CD14-positive monocyte (primary cell): ENCODE data around the gene AK9. TPM values are rescaled to one million over a fixed set of nuclear protein-coding genes. Genes with fewer than 3 reads are reported as not detected.
A peak's percentile ranks its signal among the peaks of the same experiment; 100 is the strongest.

ENCODE experiments used
- DNase-seq, 3 donors: peaks; one replicate each; pipeline ENCODE4 v3.0.0-alpha.2; 2011 to 2022
- H2AFZ ChIP-seq: 2 replicates; pipeline ENCODE4 v1.6.0; 2012; ENCODE audit warnings: mild to moderate bottlenecking, low read depth, low read length, inconsistent platforms; ENCODE audit not compliant: insufficient read depth, poor library complexity, severe bottlenecking
- H3K27ac ChIP-seq, 2 donors: 1 replicate in 1 of 2; 2 replicates in 1 of 2; pipeline ENCODE4 v1.5.1; 2012 to 2013; ENCODE audit warnings: low read length in 2 of 2, control low read depth in 1 of 2, inconsistent platforms in 1 of 2, low read depth in 1 of 2, mild to moderate bottlenecking in 1 of 2
- H3K27me3 ChIP-seq, 2 donors: one replicate each; pipeline versions ENCODE4 v1.6.0 to v1.6.1; 2011 to 2013; ENCODE audit warnings: low read length in 2 of 2; ENCODE audit not compliant: control insufficient read depth in 2 of 2, insufficient read depth in 2 of 2
- H3K36me3 ChIP-seq, 2 donors: replicated peaks in 1 of 2; 1 replicate in 1 of 2; 2 replicates in 1 of 2; pipeline versions ENCODE4 v1.5.1 to v1.6.1; 2012 to 2013; ENCODE audit warnings: low read length in 2 of 2, control low read depth in 1 of 2, inconsistent platforms in 1 of 2, mild to moderate bottlenecking in 1 of 2; ENCODE audit not compliant: insufficient read depth in 2 of 2, control insufficient read depth in 1 of 2
- H3K4me1 ChIP-seq, 2 donors: 1 replicate in 1 of 2; 2 replicates in 1 of 2; pipeline versions ENCODE4 v1.5.1 to v1.6.1; 2012 to 2013; ENCODE audit warnings: low read length in 2 of 2, control low read depth in 1 of 2, inconsistent platforms in 1 of 2, mild to moderate bottlenecking in 1 of 2, moderate library complexity in 1 of 2; ENCODE audit not compliant: insufficient read depth in 2 of 2, control insufficient read depth in 1 of 2
- H3K4me2 ChIP-seq: replicated peaks from 2 replicates; pipeline ENCODE3; 2012; ENCODE audit warnings: low read length, moderate library complexity, mild to moderate bottlenecking; ENCODE audit not compliant: poor library complexity, severe bottlenecking; ENCODE audit errors: extremely low read depth
- H3K4me3 ChIP-seq, 3 experiments: fragments of 200-600 bp in 1 of 3; sonication (generic) in 1 of 3; replicated peaks in 1 of 3; 1 replicate in 2 of 3; 2 replicates in 1 of 3; pipeline ENCODE4 v1.5.1; 2011 to 2013; ENCODE audit warnings: low read length in 3 of 3, mild to moderate bottlenecking in 3 of 3, control low read depth in 2 of 3, low read depth in 2 of 3, inconsistent platforms in 1 of 3, moderate library complexity in 1 of 3
- H3K79me2 ChIP-seq: 2 replicates; pipeline ENCODE4 v1.6.0; 2012; ENCODE audit warnings: mild to moderate bottlenecking, control low read depth, inconsistent platforms, low read length, moderate library complexity; ENCODE audit not compliant: insufficient read depth
- H3K9ac ChIP-seq: 2 replicates; pipeline ENCODE4 v1.6.0; 2017; ENCODE audit warnings: low read length, mild to moderate bottlenecking; ENCODE audit not compliant: insufficient read depth, poor library complexity, severe bottlenecking
- H3K9me3 ChIP-seq, 2 donors: replicated peaks in 1 of 2; 1 replicate in 1 of 2; 2 replicates in 1 of 2; pipeline versions ENCODE4 v1.5.1 to v1.6.1; 2012 to 2013; ENCODE audit warnings: low read length in 2 of 2, control low read depth in 1 of 2; ENCODE audit not compliant: control insufficient read depth in 1 of 2, insufficient read depth in 1 of 2
- H4K20me1 ChIP-seq: 2 replicates; pipeline ENCODE4 v1.6.0; 2012; ENCODE audit warnings: mild to moderate bottlenecking, low read length, control low read depth, moderate library complexity; ENCODE audit not compliant: insufficient read depth
- H3K27ac Mint-ChIP-seq, 7 donors: one replicate each; pipeline ENCODE4 v1.8.0; 2020; ENCODE audit warnings: mild to moderate bottlenecking in 7 of 7, mixed read lengths in 7 of 7, moderate library complexity in 6 of 7, inconsistent platforms in 2 of 7
- H3K27me3 Mint-ChIP-seq, 3 donors: one replicate each; pipeline ENCODE4 v1.8.0; 2021 to 2022; ENCODE audit warnings: low read depth in 3 of 3, mild to moderate bottlenecking in 3 of 3, mixed read lengths in 3 of 3, moderate library complexity in 3 of 3, inconsistent platforms in 1 of 3
- H3K36me3 Mint-ChIP-seq, 2 donors: one replicate each; pipeline ENCODE4 v1.8.0; 2020; ENCODE audit warnings: mixed read lengths in 2 of 2, inconsistent platforms in 1 of 2, mild to moderate bottlenecking in 1 of 2
- H3K4me1 Mint-ChIP-seq: one replicate; pipeline ENCODE4 v1.8.0; 2020; ENCODE audit warnings: mild to moderate bottlenecking, mixed read lengths
- H3K4me3 Mint-ChIP-seq, 2 donors: one replicate each; pipeline ENCODE4 v1.8.0; 2020; ENCODE audit warnings: mild to moderate bottlenecking in 2 of 2, mixed read lengths in 2 of 2, moderate library complexity in 1 of 2
- H3K9me3 Mint-ChIP-seq, 7 donors: one replicate each; pipeline ENCODE4 v1.8.0; 2020 to 2022; ENCODE audit warnings: mixed read lengths in 7 of 7, mild to moderate bottlenecking in 6 of 7, moderate library complexity in 6 of 7, inconsistent platforms in 2 of 7
- WGBS: methylation state at CpG from one replicate; pipeline ENCODE4 v1.1.5; 2013; ENCODE audit warnings: missing lambda C conversion rate; ENCODE audit not compliant: insufficient coverage; 5-methylcytosine and 5-hydroxymethylcytosine counted together
- intact Hi-C, 2 donors: fragments of 100-400 bp; cut with micrococcal nuclease; formaldehyde crosslinking; loops; one replicate each; pipeline versions ENCODE4 v1.15.0 to v1.15.1; 2023
- polyA plus RNA-seq, 3 donors: library from polyadenylated mRNA; depleted of rRNA in 1 of 3; unstranded in 2 of 3; stranded (reverse) in 1 of 3; fragments of 300-500 nt in 2 of 3; fragments of >200 nt in 1 of 3; fragmentation: Illumina TruSeq in 2 of 3; gene quantifications; 1 replicate in 2 of 3; 2 replicates in 1 of 3; pipeline ENCODE4 v1.2.3, GENCODE V29; 2012 to 2021
- TF ChIP-seq, protein P1 (sequence below): fragments of 200-600 bp; IDR thresholded peaks from one replicate; pipeline ENCODE4 v1.8.0; 2022; ENCODE audit warnings: antibody characterized with exemption, mild to moderate bottlenecking

Gene AK9
- polyA plus RNA-seq, 3 donors: 2.6 to 3.1 (median 2.8) TPM

DNA sequence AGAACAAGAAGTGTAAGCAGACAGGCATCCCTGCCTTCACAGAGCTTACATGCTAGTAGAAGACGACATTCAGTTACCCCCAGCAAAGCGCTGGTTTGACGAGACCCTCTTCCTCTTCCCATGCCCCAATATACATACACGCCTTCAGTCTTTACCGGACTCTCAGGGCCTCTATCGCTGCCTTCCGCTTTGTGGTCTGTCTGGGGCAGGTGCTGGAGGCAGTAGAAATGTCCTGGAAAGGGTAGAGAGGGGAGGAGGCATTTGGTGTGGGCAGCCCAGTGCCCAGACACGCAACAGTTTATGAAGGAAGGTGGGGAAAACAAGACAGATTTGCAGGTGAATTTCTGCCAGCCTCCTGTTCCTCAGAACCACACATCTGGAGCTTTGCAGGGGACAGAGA, 244.5 kb downstream of the AK9 start:
- no peak overlapping the region for H3K9ac ChIP-seq

DNA sequence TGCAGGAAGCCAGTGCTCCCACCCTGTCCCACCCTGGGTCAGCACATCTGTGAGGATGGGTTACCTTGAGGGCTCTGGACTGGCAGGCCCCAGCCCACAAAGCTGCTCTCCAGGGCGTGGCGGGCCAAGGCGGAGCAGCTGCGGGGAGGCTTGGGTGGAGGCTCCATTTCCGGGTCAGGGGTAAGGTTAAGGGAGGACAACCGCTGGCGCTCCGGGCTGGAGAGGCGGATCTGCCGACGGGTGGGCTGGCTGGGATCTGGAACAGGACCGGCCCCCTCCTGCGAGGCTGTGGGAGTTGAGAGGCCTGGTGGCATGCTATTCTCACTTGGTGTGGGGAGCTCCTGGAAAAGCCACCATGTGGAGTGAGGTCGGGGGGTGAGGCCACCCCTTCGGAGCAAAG, 244.9 kb downstream of the AK9 start:
- no peak overlapping the region for H3K4me3 Mint-ChIP-seq
- DNase-seq: no peak
- WGBS: 90% methylated on average over 9 of the region's 15 CpGs

More for the DNA sequence above, 244.5 kb downstream of the AK9 start:
- H3K27me3 Mint-ChIP-seq: peaks cover 0 to 2% (median 1%) of the 10 kb centered on the region in 3 donors
- DNase-seq: no peak
- peak overlapping the region in 1 of 2 donors; percentile 48 for H3K27ac ChIP-seq
- no peak overlapping the region for H3K4me3 Mint-ChIP-seq
- peaks cover 56 to 86% of the 10 kb centered on the region in 2 donors for H3K36me3 Mint-ChIP-seq
- H3K27ac Mint-ChIP-seq: peak overlapping the region in 5 of 7 donors; percentile 18 to 63 (median 20)
- H3K36me3 ChIP-seq: peaks cover 65 to 89% of the 10 kb centered on the region in 2 donors
- H3K9me3 ChIP-seq: no peaks in the 10 kb centered on the region
- TF ChIP-seq, protein P1, sequence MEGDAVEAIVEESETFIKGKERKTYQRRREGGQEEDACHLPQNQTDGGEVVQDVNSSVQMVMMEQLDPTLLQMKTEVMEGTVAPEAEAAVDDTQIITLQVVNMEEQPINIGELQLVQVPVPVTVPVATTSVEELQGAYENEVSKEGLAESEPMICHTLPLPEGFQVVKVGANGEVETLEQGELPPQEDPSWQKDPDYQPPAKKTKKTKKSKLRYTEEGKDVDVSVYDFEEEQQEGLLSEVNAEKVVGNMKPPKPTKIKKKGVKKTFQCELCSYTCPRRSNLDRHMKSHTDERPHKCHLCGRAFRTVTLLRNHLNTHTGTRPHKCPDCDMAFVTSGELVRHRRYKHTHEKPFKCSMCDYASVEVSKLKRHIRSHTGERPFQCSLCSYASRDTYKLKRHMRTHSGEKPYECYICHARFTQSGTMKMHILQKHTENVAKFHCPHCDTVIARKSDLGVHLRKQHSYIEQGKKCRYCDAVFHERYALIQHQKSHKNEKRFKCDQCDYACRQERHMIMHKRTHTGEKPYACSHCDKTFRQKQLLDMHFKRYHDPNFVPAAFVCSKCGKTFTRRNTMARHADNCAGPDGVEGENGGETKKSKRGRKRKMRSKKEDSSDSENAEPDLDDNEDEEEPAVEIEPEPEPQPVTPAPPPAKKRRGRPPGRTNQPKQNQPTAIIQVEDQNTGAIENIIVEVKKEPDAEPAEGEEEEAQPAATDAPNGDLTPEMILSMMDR: no peak
- H3K4me1 ChIP-seq: peaks cover 5 to 20% of the 10 kb centered on the region in 2 donors
- no peak overlapping the region for H3K4me3 ChIP-seq
- H3K9me3 Mint-ChIP-seq: peaks cover 0 to 2% (median 0%) of the 10 kb centered on the region in 7 donors
- intact Hi-C loops: no loop called here
- 33% methylated on average over 1 of the region's 8 CpGs for WGBS
- peaks cover 37% of the 10 kb centered on the region for H3K4me1 Mint-ChIP-seq
- H3K27me3 ChIP-seq: no peaks in the 10 kb centered on the region
- no peak overlapping the region for H3K4me2 ChIP-seq
- peaks cover 25% of the 10 kb centered on the region for H3K79me2 ChIP-seq
- peaks cover 82% of the 10 kb centered on the region for H4K20me1 ChIP-seq
- H2AFZ ChIP-seq: no peak overlapping the region

More for the DNA sequence above, 244.9 kb downstream of the AK9 start:
- H3K9me3 Mint-ChIP-seq: peaks cover 0 to 2% (median 0%) of the 10 kb centered on the region in 7 donors
- peaks cover 42% of the 10 kb centered on the region for H3K4me1 Mint-ChIP-seq
- no peak overlapping the region for H3K27ac ChIP-seq
- no peak overlapping the region for H3K9ac ChIP-seq
- H3K27ac Mint-ChIP-seq: peak overlapping the region in 4 of 7 donors; percentile 18 to 63 (median 20)
- H3K4me1 ChIP-seq: peaks cover 10 to 24% of the 10 kb centered on the region in 2 donors
- H4K20me1 ChIP-seq: peaks cover 86% of the 10 kb centered on the region
- no peak overlapping the region for H2AFZ ChIP-seq
- peaks cover 54 to 83% of the 10 kb centered on the region in 2 donors for H3K36me3 Mint-ChIP-seq
- H3K36me3 ChIP-seq: peaks cover 62 to 84% of the 10 kb centered on the region in 2 donors
- TF ChIP-seq, protein P1: no peak
- no peak overlapping the region for H3K4me2 ChIP-seq
- H3K27me3 ChIP-seq: no peaks in the 10 kb centered on the region
- H3K27me3 Mint-ChIP-seq: peaks cover 0 to 4% (median 1%) of the 10 kb centered on the region in 3 donors
- intact Hi-C loops: no loop called here
- peaks cover 22% of the 10 kb centered on the region for H3K79me2 ChIP-seq
- no peaks in the 10 kb centered on the region for H3K9me3 ChIP-seq
- H3K4me3 ChIP-seq: no peak overlapping the region
